GM06990 (cell line): ENCODE results near the gene STK32B.

Source experiments
- DNase-seq: peaks from one replicate; pipeline ENCODE4 v3.0.0-alpha.2; 2011; ENCODE audit not compliant: insufficient read length; ENCODE audit errors: extremely low read depth
- H3K27me3 ChIP-seq: replicated peaks from 2 replicates; pipeline ENCODE4 v1.6.0; 2011; ENCODE audit warnings: low read length; ENCODE audit not compliant: control insufficient read depth, insufficient read depth
- H3K36me3 ChIP-seq: 2 replicates; pipeline ENCODE4 v1.5.1; 2011; ENCODE audit warnings: low read length; ENCODE audit not compliant: control insufficient read depth, insufficient read depth
- H3K4me3 ChIP-seq: replicated peaks from 2 replicates; pipeline ENCODE4 v1.5.1; 2011; ENCODE audit warnings: low read depth, mild to moderate bottlenecking, control low read depth, low read length
- TF ChIP-seq, protein P1 (sequence below): IDR thresholded peaks from 2 replicates; pipeline ENCODE4 v1.5.1; 2011; ENCODE audit warnings: low read length, control low read depth, mild to moderate bottlenecking, inconsistent platforms; ENCODE audit not compliant: insufficient read depth, poor library complexity, severe bottlenecking

The STK32B gene

DNA sequence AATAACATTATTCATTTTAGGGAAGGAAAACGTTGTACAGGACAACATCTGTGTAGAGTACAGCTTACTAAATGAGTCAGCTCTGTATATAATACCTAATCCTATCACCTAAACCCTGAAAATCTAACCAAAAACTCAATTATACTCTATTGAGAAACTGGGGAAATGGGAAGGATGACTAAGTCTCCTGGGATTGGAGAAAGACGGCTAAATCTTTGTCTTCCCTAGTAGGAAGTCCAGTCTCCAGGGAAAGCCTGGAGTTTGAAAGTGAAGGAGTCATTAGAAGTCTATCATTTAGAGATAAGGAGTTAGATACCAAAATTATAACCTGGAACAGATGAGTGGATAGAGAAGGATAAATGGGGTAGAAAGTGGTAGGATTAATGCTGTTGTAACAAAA, 286.5 kb downstream of the STK32B start:
- TF ChIP-seq, protein P1, sequence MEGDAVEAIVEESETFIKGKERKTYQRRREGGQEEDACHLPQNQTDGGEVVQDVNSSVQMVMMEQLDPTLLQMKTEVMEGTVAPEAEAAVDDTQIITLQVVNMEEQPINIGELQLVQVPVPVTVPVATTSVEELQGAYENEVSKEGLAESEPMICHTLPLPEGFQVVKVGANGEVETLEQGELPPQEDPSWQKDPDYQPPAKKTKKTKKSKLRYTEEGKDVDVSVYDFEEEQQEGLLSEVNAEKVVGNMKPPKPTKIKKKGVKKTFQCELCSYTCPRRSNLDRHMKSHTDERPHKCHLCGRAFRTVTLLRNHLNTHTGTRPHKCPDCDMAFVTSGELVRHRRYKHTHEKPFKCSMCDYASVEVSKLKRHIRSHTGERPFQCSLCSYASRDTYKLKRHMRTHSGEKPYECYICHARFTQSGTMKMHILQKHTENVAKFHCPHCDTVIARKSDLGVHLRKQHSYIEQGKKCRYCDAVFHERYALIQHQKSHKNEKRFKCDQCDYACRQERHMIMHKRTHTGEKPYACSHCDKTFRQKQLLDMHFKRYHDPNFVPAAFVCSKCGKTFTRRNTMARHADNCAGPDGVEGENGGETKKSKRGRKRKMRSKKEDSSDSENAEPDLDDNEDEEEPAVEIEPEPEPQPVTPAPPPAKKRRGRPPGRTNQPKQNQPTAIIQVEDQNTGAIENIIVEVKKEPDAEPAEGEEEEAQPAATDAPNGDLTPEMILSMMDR = no peak
- no peak for DNase-seq
- Histone ChIP-seq H3K27me3 (no peaks in the 10 kb centered on the region), H3K36me3 (no peaks in the 10 kb centered on the region), H3K4me3 (no peak overlapping the region)

DNA sequence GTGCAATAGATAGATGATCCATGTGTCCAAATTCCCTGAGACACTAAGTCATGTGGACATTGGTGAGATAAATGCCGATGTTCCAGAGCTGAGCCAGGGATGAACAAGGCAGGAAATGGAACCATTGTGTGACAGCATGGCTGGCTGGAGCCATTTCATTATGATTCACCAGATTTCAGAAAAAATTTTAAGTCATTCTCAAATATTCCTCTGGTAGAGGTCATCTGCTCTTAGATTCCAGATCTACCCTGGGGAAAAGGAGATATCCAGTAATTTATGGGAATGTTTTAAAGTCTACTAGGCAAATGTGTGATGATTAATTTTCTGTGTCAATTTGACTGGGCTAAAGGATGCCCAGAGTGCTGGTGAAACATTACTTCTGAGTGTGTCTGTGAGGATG, 287.3 kb downstream of the STK32B start:
- Histone ChIP-seq H3K27me3 (no peaks in the 10 kb centered on the region), H3K36me3 (no peaks in the 10 kb centered on the region), H3K4me3 (no peak overlapping the region)
- TF ChIP-seq, protein P1 = no peak
- no peak for DNase-seq

DNA sequence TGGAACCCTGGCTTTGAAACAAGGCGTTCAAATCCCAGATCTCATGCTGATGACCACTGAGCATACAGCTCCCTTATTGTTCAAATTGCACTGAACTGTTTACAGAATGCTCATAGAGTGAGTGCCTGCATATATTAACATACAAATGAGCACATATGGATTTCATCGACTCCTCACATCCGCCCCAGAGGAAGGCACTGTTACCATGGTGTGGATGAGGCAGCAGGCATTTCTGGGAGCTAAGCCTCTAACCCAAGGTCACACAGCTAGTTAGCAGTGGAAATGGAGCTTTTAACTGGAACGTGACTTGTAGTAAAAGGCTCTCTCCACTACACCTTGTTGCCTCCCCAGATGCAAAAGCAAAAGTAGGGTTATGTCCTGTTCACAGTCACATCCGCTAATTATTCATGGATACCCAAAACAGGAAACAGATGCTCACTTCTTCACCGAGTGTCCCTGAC, 289.7 kb downstream of the STK32B start:
- H3K27me3 ChIP-seq = no peaks in the 10 kb centered on the region
- no peaks in the 10 kb centered on the region for H3K36me3 ChIP-seq
- no peak overlapping the region for H3K4me3 ChIP-seq
- no peak for DNase-seq
- TF ChIP-seq, protein P1 = no peak

DNA sequence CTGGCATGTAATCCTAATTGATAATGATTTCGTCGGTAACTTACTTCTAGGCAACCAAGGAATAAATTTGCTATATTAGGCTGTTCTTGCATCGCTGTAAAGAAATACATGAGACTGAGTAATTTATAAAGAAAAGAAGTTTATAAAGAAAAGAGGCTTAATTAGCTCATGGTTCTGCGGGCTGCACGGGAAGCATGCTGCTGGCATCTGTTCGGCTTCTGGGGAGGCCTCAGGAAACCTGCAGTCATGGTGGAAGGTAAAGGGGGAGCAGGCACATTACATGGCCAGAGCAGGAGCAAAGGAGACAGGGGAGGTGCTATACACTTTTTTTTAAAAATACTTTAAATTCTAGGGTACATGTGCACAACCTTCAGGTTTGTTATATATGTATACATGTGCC, 290.2 kb downstream of the STK32B start:
- Histone ChIP-seq H3K36me3 (no peaks in the 10 kb centered on the region), H3K27me3 (no peaks in the 10 kb centered on the region), H3K4me3 (no peak overlapping the region)
- no peak for DNase-seq
- TF ChIP-seq, protein P1 = no peak

DNA sequence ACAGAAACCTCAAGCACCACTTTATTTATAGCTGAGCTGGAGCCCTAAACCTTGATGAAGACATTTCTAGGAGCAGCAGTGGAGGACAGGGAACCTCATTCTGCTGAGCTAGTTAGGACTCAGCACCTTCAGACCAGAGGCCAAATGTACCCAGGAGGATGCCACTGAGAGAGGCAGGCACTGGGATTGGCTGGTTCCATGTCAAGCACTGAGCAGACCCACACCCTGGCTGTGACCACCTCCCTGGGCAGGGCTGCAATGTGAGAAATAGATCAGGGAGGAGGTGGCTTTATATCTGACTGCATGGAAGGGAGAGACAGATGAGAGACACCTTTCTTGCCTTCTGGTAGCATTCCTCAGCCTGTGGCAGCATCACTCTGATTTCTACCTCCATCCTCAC, 304.6 kb downstream of the STK32B start:
- Histone ChIP-seq H3K27me3 (no peaks in the 10 kb centered on the region), H3K36me3 (no peaks in the 10 kb centered on the region), H3K4me3 (no peak overlapping the region)
- DNase-seq = no peak
- TF ChIP-seq, protein P1 = no peak

DNA sequence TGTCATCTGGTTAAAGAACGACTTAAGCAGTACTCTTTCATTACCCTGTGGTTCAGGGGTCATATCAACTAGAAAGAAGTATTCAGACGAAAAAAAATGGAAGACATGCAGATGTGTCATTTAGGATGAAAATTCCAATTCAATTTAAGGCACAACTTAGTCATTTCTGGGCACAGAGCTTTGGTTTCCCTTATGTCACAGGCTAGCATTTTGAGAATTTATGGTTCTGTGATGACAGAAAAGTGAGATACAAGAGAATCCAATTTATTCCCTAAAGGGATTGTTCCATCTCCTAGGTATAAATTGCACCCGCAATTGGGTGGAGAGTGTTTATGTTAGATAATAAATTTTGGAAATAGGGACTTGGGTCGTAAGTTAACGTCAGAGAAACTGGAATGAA, 306.6 kb downstream of the STK32B start:
- H3K27me3 ChIP-seq = no peaks in the 10 kb centered on the region
- H3K4me3 ChIP-seq = no peak overlapping the region
- H3K36me3 ChIP-seq = no peaks in the 10 kb centered on the region
- TF ChIP-seq, protein P1 = no peak
- no peak for DNase-seq
